ENCODE measurements around the gene HINFP. TPM values are rescaled to one million over a fixed set of nuclear protein-coding genes. Genes with fewer than 3 reads are reported as not detected.
"Not testable (repeated sequence)": the region's sequence is repeated elsewhere in the genome, so short reads cannot be mapped to it uniquely, and the experiment has no call there.

Gene HINFP
- total and polyA plus RNA-seq, 11 donors = 9.4 to 16.3 (median 12.8) TPM

GRCh38 chr11:119101759-119102423, 19.5 kb upstream of the HINFP start, which contains the start of gene DPAGT1:
DPAGT1 (minus strand) TSS chr11:119101853; CDS start chr11:119101655, 198 bp downstream.
- ATAC-seq = peak; percentile 93 to 97 (median 96)
- WGBS, 4 donors = 0 to 1% (median 0%) methylated on average over 31 to 32 of the region's 32 CpGs

GRCh38 chr11:119103161-119103664, 18.2 kb upstream of the HINFP start:
- 77 to 82% (median 80%) methylated on average over 17 to 18 of the region's 18 CpGs for WGBS, 4 donors
- DNase-seq, H3K9me3 ChIP-seq, H3K36me3 ChIP-seq, H3K27me3 ChIP-seq, ATAC-seq: not testable (repeated sequence)
- Histone ChIP-seq H3K27ac (peak overlapping the region; percentile 78 to 97 (median 92)), H3K4me3 (peak overlapping the region in 11 of 12 donors; percentile 38 to 94 (median 86)), H3K4me1 (peaks cover 8 to 47% (median 38%) of the 10 kb centered on the region in 12 donors)
- intact Hi-C loops (cut with DNase I) = loop anchor here in 4 of 10 donors (2.0 to 10.0 kb wide), 5 partner anchors 36 to 232 kb away; partner anchors contain the start of genes MCAM (in 1 of the 4), RNF26 (in 1 of the 4) and VPS11 (in 1 of the 4)

More at GRCh38 chr11:119101759-119102423, 19.5 kb upstream of the HINFP start, which contains the start of gene DPAGT1:
- peak within 1 kb of the TSS; percentile 56 to 94 (median 84) for H3K4me3 ChIP-seq
- H3K36me3 ChIP-seq = peaks cover 0 to 22% (median 15%) of the 10 kb centered on the region in 9 donors
- TF ChIP-seq CTCF (IDR thresholded peaks at IDR 0.05) = no peak
- TF ChIP-seq POLR2A (IDR thresholded peaks at IDR 0.05) = no peak
- no peaks in the 10 kb centered on the region for H3K27me3 ChIP-seq
- peak within 1 kb of the TSS; percentile 78 to 97 (median 92) for H3K27ac ChIP-seq
- intact Hi-C loops (cut with DNase I) = loop anchor here in 4 of 10 donors (2.0 to 10.0 kb wide), 5 partner anchors 35 to 233 kb away; partner anchors contain the start of genes MCAM (in 1 of the 4), RNF26 (in 1 of the 4) and VPS11 (in 1 of the 4)
- peaks cover 8 to 43% (median 34%) of the 10 kb centered on the region in 12 donors for H3K4me1 ChIP-seq
- peak; percentile 89 to 94 (median 92) for DNase-seq
- no peaks in the 10 kb centered on the region for H3K9me3 ChIP-seq

- H3K27me3 ChIP-seq = no peaks in the 10 kb centered on the region
- peaks cover 0 to 3% (median 0%) of the 10 kb centered on the region in 9 donors for H3K36me3 ChIP-seq
- TF ChIP-seq CTCF (IDR thresholded peaks at IDR 0.05) = no peak
- TF ChIP-seq POLR2A (IDR thresholded peaks at IDR 0.05) = no peak
- 54 to 58% (median 55%) methylated on average over 4 of the region's 4 CpGs for WGBS, 4 donors
- intact Hi-C loops (cut with DNase I) = loop anchor here in 4 of 10 donors (2.0 to 10.0 kb wide), 5 partner anchors 37 to 231 kb away; partner anchors contain the start of genes MCAM (in 1 of the 4), RNF26 (in 1 of the 4) and VPS11 (in 1 of the 4)
- no peak overlapping the region for H3K4me3 ChIP-seq
- DNase-seq = no peak
- peak overlapping the region in 6 of 12 donors; percentile 23 to 97 (median 94) for H3K27ac ChIP-seq
- H3K9me3 ChIP-seq = no peaks in the 10 kb centered on the region
- no peak for ATAC-seq
- peaks cover 8 to 53% (median 42%) of the 10 kb centered on the region in 12 donors for H3K4me1 ChIP-seq
Observed at GRCh38 chr11:119103793-119104192, 17.6 kb upstream of the HINFP start.

- DNase-seq (peak; percentile 90 to 96 (median 93)), ATAC-seq (peak; percentile 85 to 95 (median 94))
- TF ChIP-seq CTCF (IDR thresholded peaks at IDR 0.05) (no peak), POLR2A (IDR thresholded peaks at IDR 0.05) (peak in 1 of 2 donors; percentile 71)
- WGBS, 4 donors = 0 to 1% (median 1%) methylated on average over 23 to 49 of the region's 49 CpGs
- Histone ChIP-seq H3K36me3 (peaks cover 0 to 21% (median 9%) of the 10 kb centered on the region in 9 donors), H3K27me3 (no peaks in the 10 kb centered on the region), H3K4me1 (peaks cover 0 to 53% (median 34%) of the 10 kb centered on the region in 12 donors), H3K9me3 (no peaks in the 10 kb centered on the region), H3K27ac (peak within 1 kb of the TSS; percentile 52 to 93 (median 76)), H3K4me3 (peak within 1 kb of the TSS; percentile 78 to 99 (median 96))
- intact Hi-C loops (cut with DNase I) = loop anchor here in 2 of 10 donors (2.0 to 10.0 kb wide), 2 partner anchors 62 to 228 kb away; partner anchors contain the start of genes NLRX1 (in 1 of the 2) and RNF26 (in 1 of the 2)
Observed at GRCh38 chr11:119106564-119107537, 14.5 kb upstream of the HINFP start, which contains the start of gene C2CD2L. C2CD2L (plus strand) TSS chr11:119107344; CDS start chr11:119107742, 398 bp downstream.
